Subcutaneous abdominal adipose tissue (tissue), 5 donors: ENCODE results near the gene SHISA2.

ENCODE experiments used
- H3K27ac ChIP-seq: one replicate; pipeline ENCODE4 v1.7.0; 2013; ENCODE audit warnings: low read depth, mild to moderate bottlenecking, inconsistent platforms, low read length, moderate library complexity
- H3K27me3 ChIP-seq, 5 donors: one replicate each; pipeline ENCODE4 v1.7.0; 2013; ENCODE audit warnings: low read length in 5 of 5, inconsistent platforms in 1 of 5; ENCODE audit not compliant: control insufficient read depth in 5 of 5, insufficient read depth in 4 of 5
- H3K36me3 ChIP-seq, 5 donors: one replicate each; pipeline ENCODE4 v1.7.0; 2013; ENCODE audit warnings: low read length in 5 of 5; ENCODE audit not compliant: control insufficient read depth in 5 of 5, insufficient read depth in 5 of 5
- H3K4me1 ChIP-seq, 5 donors: one replicate each; pipeline ENCODE4 v1.7.0; 2013; ENCODE audit warnings: low read length in 5 of 5, mild to moderate bottlenecking in 3 of 5, moderate library complexity in 1 of 5; ENCODE audit not compliant: control insufficient read depth in 5 of 5, insufficient read depth in 5 of 5
- H3K4me3 ChIP-seq, 5 donors: one replicate each; pipeline ENCODE4 v1.7.0; 2013; ENCODE audit warnings: low read length in 5 of 5, low read depth in 1 of 5
- H3K9ac ChIP-seq, 5 donors: one replicate each; pipeline ENCODE4 v1.7.0; 2013; ENCODE audit warnings: low read length in 5 of 5, mild to moderate bottlenecking in 4 of 5, moderate library complexity in 3 of 5
- H3K9me3 ChIP-seq, 5 donors: one replicate each; pipeline ENCODE4 v1.7.0; 2013; ENCODE audit warnings: low read length in 5 of 5; ENCODE audit not compliant: control insufficient read depth in 5 of 5
- donor health status: healthy.
- donor health status: healthy.
- donor health status: healthy.
- donor health status: healthy.
- donor health status: healthy.

Gene SHISA2

DNA sequence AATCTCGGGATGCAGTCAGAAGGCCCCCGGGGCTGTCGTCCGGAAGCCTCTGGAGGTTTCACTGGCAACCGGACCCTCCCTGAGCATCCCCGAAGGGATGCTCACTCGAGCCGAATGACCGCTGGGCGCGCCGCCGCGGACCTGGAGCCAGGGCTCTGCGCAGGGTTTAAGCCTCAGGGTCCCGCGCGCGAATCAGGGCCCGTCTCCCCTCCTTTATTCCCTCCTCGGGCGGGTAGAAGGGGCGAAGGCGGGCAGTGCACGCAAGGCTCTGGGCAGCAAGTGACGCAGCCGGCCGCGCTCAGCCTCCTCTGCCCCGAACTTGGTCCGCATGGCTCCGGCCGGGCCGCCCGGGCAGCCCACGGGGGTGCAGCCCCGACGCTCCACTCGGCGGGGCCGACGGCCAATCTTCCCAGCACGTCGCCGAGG lies 572 bp downstream of the SHISA2 start:
- H3K27me3 ChIP-seq = peaks cover 22 to 65% (median 36%) of the 10 kb centered on the region in 5 donors
- peaks cover 0 to 32% (median 24%) of the 10 kb centered on the region in 5 donors for H3K4me1 ChIP-seq
- H3K4me3 ChIP-seq = peak overlapping the region in 4 of 5 donors; percentile 46 to 71 (median 66)
- H3K9me3 ChIP-seq = no peaks in the 10 kb centered on the region
- H3K36me3 ChIP-seq = no peaks in the 10 kb centered on the region
- H3K9ac ChIP-seq = no peak overlapping the region
- no peak overlapping the region for H3K27ac ChIP-seq

DNA sequence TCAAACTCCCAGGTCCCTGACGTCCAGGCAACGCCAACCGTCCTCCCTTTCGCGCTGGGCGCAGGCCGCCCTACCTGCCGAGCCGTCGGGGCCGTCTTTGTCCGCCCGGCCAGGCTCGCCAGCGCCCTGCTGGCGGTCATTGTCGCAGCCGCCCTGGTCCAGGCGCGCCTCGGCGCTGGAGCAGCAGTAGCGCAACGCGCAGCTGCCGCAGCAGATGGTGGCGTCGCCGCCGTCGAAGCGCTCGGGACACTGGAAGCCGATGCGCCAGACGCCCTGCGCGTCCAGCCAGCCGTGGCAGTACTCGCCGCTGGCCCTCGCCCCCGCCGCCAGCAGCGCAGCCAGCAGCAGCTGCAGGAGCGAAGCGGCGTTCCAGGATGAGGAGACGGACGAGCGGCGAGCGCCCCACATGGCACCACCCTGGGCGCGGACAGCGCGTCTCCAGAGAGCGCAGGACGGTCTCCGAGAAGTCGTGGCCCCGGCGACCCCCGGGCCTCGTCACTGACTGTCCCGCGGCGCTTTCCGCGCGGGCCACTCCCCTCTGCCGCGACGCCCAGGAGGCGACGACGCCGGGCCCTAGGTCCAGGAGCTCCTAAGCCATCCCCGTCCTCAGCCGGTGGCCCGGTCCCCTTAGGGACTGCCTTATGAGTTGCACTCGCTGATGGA lies 1.1 kb downstream of the SHISA2 start:
- Histone ChIP-seq H3K27ac (no peak overlapping the region), H3K9ac (no peak overlapping the region), H3K4me3 (peak overlapping the region in 4 of 5 donors; percentile 46 to 71 (median 66)), H3K9me3 (no peaks in the 10 kb centered on the region), H3K36me3 (no peaks in the 10 kb centered on the region), H3K27me3 (peaks cover 22 to 65% (median 36%) of the 10 kb centered on the region in 5 donors), H3K4me1 (peaks cover 0 to 32% (median 24%) of the 10 kb centered on the region in 5 donors)

DNA sequence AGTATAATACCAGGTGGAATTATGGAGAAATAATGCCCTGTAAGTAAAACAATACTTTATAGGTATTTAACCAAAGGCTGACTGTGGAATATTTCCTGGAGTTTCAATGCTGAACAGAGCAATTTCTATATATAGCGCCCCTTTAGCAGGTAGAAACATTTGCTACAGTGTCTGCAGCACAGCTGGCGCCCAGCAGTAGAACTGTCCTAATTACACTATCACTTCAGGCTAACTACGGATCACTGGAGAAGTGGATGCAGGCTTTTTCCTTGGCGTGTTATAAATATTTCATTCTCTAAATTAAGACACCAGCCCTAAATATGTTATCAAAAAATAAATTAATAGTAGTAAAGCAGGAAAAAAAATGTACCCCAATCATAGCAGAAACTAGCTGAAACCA lies 3.1 kb downstream of the SHISA2 start:
- H3K9me3 ChIP-seq = no peaks in the 10 kb centered on the region
- H3K4me3 ChIP-seq = no peak overlapping the region
- H3K9ac ChIP-seq = no peak overlapping the region
- peaks cover 0 to 32% (median 24%) of the 10 kb centered on the region in 5 donors for H3K4me1 ChIP-seq
- peaks cover 22 to 61% (median 36%) of the 10 kb centered on the region in 5 donors for H3K27me3 ChIP-seq
- no peak overlapping the region for H3K27ac ChIP-seq
- H3K36me3 ChIP-seq = no peaks in the 10 kb centered on the region

DNA sequence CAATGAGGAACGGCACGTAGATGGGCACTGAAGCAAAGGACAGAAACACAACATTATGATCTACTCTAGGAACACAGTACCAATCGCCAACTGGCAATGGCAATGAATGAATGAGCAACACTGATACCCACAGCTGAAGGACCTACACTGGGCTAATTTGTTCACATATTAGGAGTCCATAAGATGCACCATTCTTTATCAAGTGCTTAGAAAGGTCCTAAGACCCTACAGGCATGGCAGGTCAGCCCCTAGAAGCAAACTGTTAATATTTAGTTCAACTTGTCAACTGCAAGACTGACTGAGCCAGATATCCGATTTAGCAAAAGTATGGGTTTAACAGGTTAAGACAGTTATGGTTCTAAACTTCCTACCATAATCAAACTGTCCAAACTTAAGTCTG lies 4.8 kb downstream of the SHISA2 start:
- Histone ChIP-seq H3K4me3 (no peak overlapping the region), H3K27ac (no peak overlapping the region), H3K9ac (no peak overlapping the region), H3K27me3 (peaks cover 22 to 49% (median 36%) of the 10 kb centered on the region in 5 donors), H3K4me1 (peaks cover 0 to 26% (median 19%) of the 10 kb centered on the region in 5 donors), H3K9me3 (no peaks in the 10 kb centered on the region), H3K36me3 (no peaks in the 10 kb centered on the region)

DNA sequence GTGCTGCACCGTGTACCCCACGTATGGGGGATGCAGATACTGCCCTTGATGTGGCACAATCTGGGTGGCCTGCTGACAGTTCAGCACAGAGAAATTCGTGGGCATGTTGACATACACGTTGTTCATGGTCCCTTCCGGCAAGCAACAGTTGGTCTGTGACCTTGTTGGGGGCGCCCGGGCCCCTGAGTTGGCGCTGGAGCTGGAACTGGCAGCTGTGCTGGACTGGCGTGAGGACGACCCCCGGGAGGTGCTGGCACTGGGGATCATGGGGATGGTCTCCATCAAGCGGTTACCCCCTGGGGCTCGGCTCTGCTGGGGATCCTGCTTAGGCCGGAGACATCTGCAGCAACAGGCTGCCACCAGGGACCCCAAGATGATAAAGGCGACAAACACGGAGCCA lies 5.2 kb downstream of the SHISA2 start:
- H3K27me3 ChIP-seq = peaks cover 22 to 49% (median 36%) of the 10 kb centered on the region in 5 donors
- no peaks in the 10 kb centered on the region for H3K9me3 ChIP-seq
- no peak overlapping the region for H3K27ac ChIP-seq

DNA sequence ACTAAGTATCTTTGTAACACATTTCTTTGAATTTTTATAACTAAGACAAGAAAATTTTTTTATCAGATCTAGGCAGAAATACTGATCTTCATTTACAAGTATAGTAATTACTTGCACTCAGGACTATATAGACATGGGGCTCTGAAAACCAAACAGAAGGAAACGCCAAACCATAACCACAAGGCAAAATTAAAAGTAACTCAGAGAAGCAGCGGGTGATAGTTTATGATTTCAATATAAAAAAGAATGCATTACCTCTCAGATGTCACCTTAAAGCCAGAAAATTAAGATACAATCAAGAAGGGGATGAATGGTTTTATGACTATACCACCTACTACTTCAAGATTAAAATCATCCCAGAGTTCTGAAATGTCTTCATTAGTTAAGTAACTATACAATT lies 6.7 kb downstream of the SHISA2 start:
- Histone ChIP-seq H3K4me3 (no peak overlapping the region), H3K27me3 (peaks cover 10 to 38% (median 24%) of the 10 kb centered on the region in 5 donors), H3K9ac (no peak overlapping the region), H3K27ac (no peak overlapping the region), H3K4me1 (peaks cover 0 to 9% (median 6%) of the 10 kb centered on the region in 5 donors), H3K9me3 (no peaks in the 10 kb centered on the region), H3K36me3 (no peaks in the 10 kb centered on the region)

More for the DNA sequence above, 5.2 kb downstream of the SHISA2 start:
- H3K36me3 ChIP-seq = no peaks in the 10 kb centered on the region
- H3K9ac ChIP-seq = no peak overlapping the region
- no peak overlapping the region for H3K4me3 ChIP-seq
- peaks cover 0 to 22% (median 18%) of the 10 kb centered on the region in 5 donors for H3K4me1 ChIP-seq

DNA sequence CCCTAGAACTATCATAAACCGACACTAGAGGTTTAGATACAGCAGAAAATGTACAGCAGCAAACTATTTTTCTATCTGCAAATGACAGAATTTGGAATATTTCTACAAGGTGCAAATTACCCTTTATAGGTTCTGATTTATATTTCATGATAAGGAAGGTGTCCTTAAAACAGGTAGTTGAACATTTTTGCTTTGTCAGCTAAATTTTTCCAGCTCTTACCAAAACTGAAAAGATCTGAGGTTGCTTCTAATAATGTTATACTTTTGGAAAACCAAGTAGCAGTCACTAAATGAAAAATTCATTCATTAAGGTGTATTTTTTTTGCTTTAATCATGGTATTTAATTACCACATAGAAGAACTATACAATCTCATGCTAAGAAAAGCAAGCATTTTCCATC lies 9.0 kb downstream of the SHISA2 start:
- H3K27ac ChIP-seq = no peak overlapping the region
- no peaks in the 10 kb centered on the region for H3K4me1 ChIP-seq
- H3K4me3 ChIP-seq = no peak overlapping the region
- H3K27me3 ChIP-seq = peaks cover 0 to 18% (median 5%) of the 10 kb centered on the region in 5 donors
- H3K9me3 ChIP-seq = no peaks in the 10 kb centered on the region
- no peaks in the 10 kb centered on the region for H3K36me3 ChIP-seq
- no peak overlapping the region for H3K9ac ChIP-seq

DNA sequence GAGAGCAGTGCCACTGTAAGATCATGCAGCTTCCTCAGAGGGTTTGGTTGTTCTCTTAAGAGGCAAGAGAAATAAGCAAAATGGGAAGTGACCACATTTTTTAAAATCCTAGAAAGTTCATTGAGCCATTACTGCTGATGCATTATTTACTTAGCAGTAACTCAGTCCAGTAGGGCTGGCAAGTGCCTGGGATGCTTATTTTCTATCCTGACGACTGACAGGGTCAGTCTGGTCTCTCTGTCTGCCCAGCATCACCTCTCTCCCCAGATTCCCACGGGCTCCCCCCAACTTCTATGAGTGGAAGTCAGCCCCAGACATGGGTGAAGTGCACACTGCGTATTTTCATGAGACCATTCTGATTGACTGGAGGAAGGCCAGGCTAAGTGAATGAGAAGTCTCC lies 10.4 kb downstream of the SHISA2 start:
- H3K36me3 ChIP-seq = no peaks in the 10 kb centered on the region
- H3K27me3 ChIP-seq = peaks cover 0 to 7% (median 2%) of the 10 kb centered on the region in 5 donors
- no peak overlapping the region for H3K4me3 ChIP-seq
- peaks cover 0 to 6% (median 4%) of the 10 kb centered on the region in 5 donors for H3K4me1 ChIP-seq
- H3K27ac ChIP-seq = no peak overlapping the region
- H3K9ac ChIP-seq = no peak overlapping the region
- H3K9me3 ChIP-seq = no peaks in the 10 kb centered on the region

DNA sequence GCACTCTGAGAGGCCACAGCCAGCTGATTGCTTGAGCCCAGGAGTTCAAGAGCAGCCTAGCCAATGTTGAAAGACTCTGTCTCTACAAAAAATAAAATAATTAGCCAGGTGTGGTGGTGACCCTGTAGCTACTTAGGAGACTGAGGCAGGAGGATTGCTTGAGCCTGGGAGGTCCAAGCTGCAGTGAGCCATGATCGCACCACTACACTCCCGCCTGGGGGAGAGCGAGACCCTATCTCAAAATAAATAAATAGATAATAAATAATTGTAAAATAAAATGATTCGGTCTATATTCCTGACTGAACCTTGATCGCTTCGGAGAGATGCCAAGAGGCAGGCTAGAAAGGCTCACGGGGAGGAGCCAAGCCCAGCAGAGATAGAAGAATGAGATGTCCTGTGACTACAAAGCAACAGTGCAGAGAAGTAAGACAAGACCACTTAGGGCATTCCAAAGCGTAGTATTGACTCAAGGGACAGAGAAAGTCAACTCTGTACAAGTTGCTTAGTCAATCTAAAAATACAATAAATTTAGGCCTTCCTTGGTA lies 12.8 kb downstream of the SHISA2 start:
- Histone ChIP-seq H3K27me3 (peaks cover 0 to 3% (median 0%) of the 10 kb centered on the region in 5 donors), H3K4me1 (peaks cover 0 to 6% (median 4%) of the 10 kb centered on the region in 5 donors), H3K9me3 (no peaks in the 10 kb centered on the region)

DNA sequence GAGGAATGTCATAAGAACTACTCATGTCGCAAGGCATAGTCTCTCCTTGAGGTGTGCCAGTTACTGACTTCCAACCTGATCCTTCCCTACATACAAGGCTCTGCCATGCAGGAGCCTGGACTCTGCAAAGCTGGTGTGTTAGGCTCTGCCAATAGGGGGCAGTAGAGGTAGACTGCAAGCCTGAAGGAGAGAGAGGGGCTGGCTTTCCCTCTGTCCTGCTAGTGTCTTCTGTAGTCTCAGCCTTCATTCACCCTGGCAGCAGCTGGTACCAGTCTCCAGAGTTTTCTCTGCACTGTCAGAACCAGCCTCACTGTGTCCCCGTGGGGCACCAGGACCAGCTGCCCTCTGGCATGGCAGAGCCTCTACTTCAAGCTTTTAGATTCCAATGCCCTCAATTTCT lies 14.5 kb downstream of the SHISA2 start:
- no peak overlapping the region for H3K4me3 ChIP-seq

More for the DNA sequence above, 12.8 kb downstream of the SHISA2 start:
- H3K9ac ChIP-seq = no peak overlapping the region
- no peak overlapping the region for H3K4me3 ChIP-seq
- H3K36me3 ChIP-seq = no peaks in the 10 kb centered on the region
- H3K27ac ChIP-seq = no peak overlapping the region

More for the DNA sequence above, 14.5 kb downstream of the SHISA2 start:
- H3K36me3 ChIP-seq = no peaks in the 10 kb centered on the region
- peaks cover 0 to 6% (median 4%) of the 10 kb centered on the region in 5 donors for H3K4me1 ChIP-seq
- no peak overlapping the region for H3K9ac ChIP-seq
- peaks cover 0 to 3% (median 0%) of the 10 kb centered on the region in 5 donors for H3K27me3 ChIP-seq
- no peak overlapping the region for H3K27ac ChIP-seq
- no peaks in the 10 kb centered on the region for H3K9me3 ChIP-seq
